CD14-positive monocyte (primary cell): ENCODE data around the gene ANAPC16. TPM values are rescaled to one million over a fixed set of nuclear protein-coding genes. Genes with fewer than 3 reads are reported as not detected.

ENCODE experiments used
- DNase-seq, 3 donors: peaks; one replicate each; pipeline ENCODE4 v3.0.0-alpha.2; 2011 to 2022
- H2AFZ ChIP-seq: 2 replicates; pipeline ENCODE4 v1.6.0; 2012; ENCODE audit warnings: mild to moderate bottlenecking, low read depth, low read length, inconsistent platforms; ENCODE audit not compliant: insufficient read depth, poor library complexity, severe bottlenecking
- H3K27ac ChIP-seq, 2 donors: 1 replicate in 1 of 2; 2 replicates in 1 of 2; pipeline ENCODE4 v1.5.1; 2012 to 2013; ENCODE audit warnings: low read length in 2 of 2, control low read depth in 1 of 2, inconsistent platforms in 1 of 2, low read depth in 1 of 2, mild to moderate bottlenecking in 1 of 2
- H3K27me3 ChIP-seq, 2 donors: one replicate each; pipeline versions ENCODE4 v1.6.0 to v1.6.1; 2011 to 2013; ENCODE audit warnings: low read length in 2 of 2; ENCODE audit not compliant: control insufficient read depth in 2 of 2, insufficient read depth in 2 of 2
- H3K36me3 ChIP-seq, 2 donors: replicated peaks in 1 of 2; 1 replicate in 1 of 2; 2 replicates in 1 of 2; pipeline versions ENCODE4 v1.5.1 to v1.6.1; 2012 to 2013; ENCODE audit warnings: low read length in 2 of 2, control low read depth in 1 of 2, inconsistent platforms in 1 of 2, mild to moderate bottlenecking in 1 of 2; ENCODE audit not compliant: insufficient read depth in 2 of 2, control insufficient read depth in 1 of 2
- H3K4me1 ChIP-seq, 2 donors: 1 replicate in 1 of 2; 2 replicates in 1 of 2; pipeline versions ENCODE4 v1.5.1 to v1.6.1; 2012 to 2013; ENCODE audit warnings: low read length in 2 of 2, control low read depth in 1 of 2, inconsistent platforms in 1 of 2, mild to moderate bottlenecking in 1 of 2, moderate library complexity in 1 of 2; ENCODE audit not compliant: insufficient read depth in 2 of 2, control insufficient read depth in 1 of 2
- H3K4me2 ChIP-seq: replicated peaks from 2 replicates; pipeline ENCODE3; 2012; ENCODE audit warnings: low read length, moderate library complexity, mild to moderate bottlenecking; ENCODE audit not compliant: poor library complexity, severe bottlenecking; ENCODE audit errors: extremely low read depth
- H3K4me3 ChIP-seq, 3 experiments: fragments of 200-600 bp in 1 of 3; sonication (generic) in 1 of 3; replicated peaks in 1 of 3; 1 replicate in 2 of 3; 2 replicates in 1 of 3; pipeline ENCODE4 v1.5.1; 2011 to 2013; ENCODE audit warnings: low read length in 3 of 3, mild to moderate bottlenecking in 3 of 3, control low read depth in 2 of 3, low read depth in 2 of 3, inconsistent platforms in 1 of 3, moderate library complexity in 1 of 3
- H3K79me2 ChIP-seq: 2 replicates; pipeline ENCODE4 v1.6.0; 2012; ENCODE audit warnings: mild to moderate bottlenecking, control low read depth, inconsistent platforms, low read length, moderate library complexity; ENCODE audit not compliant: insufficient read depth
- H3K9ac ChIP-seq: 2 replicates; pipeline ENCODE4 v1.6.0; 2017; ENCODE audit warnings: low read length, mild to moderate bottlenecking; ENCODE audit not compliant: insufficient read depth, poor library complexity, severe bottlenecking
- H3K9me3 ChIP-seq, 2 donors: replicated peaks in 1 of 2; 1 replicate in 1 of 2; 2 replicates in 1 of 2; pipeline versions ENCODE4 v1.5.1 to v1.6.1; 2012 to 2013; ENCODE audit warnings: low read length in 2 of 2, control low read depth in 1 of 2; ENCODE audit not compliant: control insufficient read depth in 1 of 2, insufficient read depth in 1 of 2
- H4K20me1 ChIP-seq: 2 replicates; pipeline ENCODE4 v1.6.0; 2012; ENCODE audit warnings: mild to moderate bottlenecking, low read length, control low read depth, moderate library complexity; ENCODE audit not compliant: insufficient read depth
- H3K27ac Mint-ChIP-seq, 7 donors: one replicate each; pipeline ENCODE4 v1.8.0; 2020; ENCODE audit warnings: mild to moderate bottlenecking in 7 of 7, mixed read lengths in 7 of 7, moderate library complexity in 6 of 7, inconsistent platforms in 2 of 7
- H3K27me3 Mint-ChIP-seq, 3 donors: one replicate each; pipeline ENCODE4 v1.8.0; 2021 to 2022; ENCODE audit warnings: low read depth in 3 of 3, mild to moderate bottlenecking in 3 of 3, mixed read lengths in 3 of 3, moderate library complexity in 3 of 3, inconsistent platforms in 1 of 3
- H3K36me3 Mint-ChIP-seq, 2 donors: one replicate each; pipeline ENCODE4 v1.8.0; 2020; ENCODE audit warnings: mixed read lengths in 2 of 2, inconsistent platforms in 1 of 2, mild to moderate bottlenecking in 1 of 2
- H3K4me1 Mint-ChIP-seq: one replicate; pipeline ENCODE4 v1.8.0; 2020; ENCODE audit warnings: mild to moderate bottlenecking, mixed read lengths
- H3K4me3 Mint-ChIP-seq, 2 donors: one replicate each; pipeline ENCODE4 v1.8.0; 2020; ENCODE audit warnings: mild to moderate bottlenecking in 2 of 2, mixed read lengths in 2 of 2, moderate library complexity in 1 of 2
- H3K9me3 Mint-ChIP-seq, 7 donors: one replicate each; pipeline ENCODE4 v1.8.0; 2020 to 2022; ENCODE audit warnings: mixed read lengths in 7 of 7, mild to moderate bottlenecking in 6 of 7, moderate library complexity in 6 of 7, inconsistent platforms in 2 of 7
- CTCF ChIP-seq: fragments of 200-600 bp; IDR thresholded peaks from one replicate; pipeline ENCODE4 v1.8.0; 2022; ENCODE audit warnings: antibody characterized with exemption, mild to moderate bottlenecking
- WGBS: methylation state at CpG from one replicate; pipeline ENCODE4 v1.1.5; 2013; ENCODE audit warnings: missing lambda C conversion rate; ENCODE audit not compliant: insufficient coverage; 5-methylcytosine and 5-hydroxymethylcytosine counted together
- intact Hi-C, 2 donors: fragments of 100-400 bp; cut with micrococcal nuclease; formaldehyde crosslinking; loops; one replicate each; pipeline versions ENCODE4 v1.15.0 to v1.15.1; 2023
- polyA plus RNA-seq, 3 donors: library from polyadenylated mRNA; depleted of rRNA in 1 of 3; unstranded in 2 of 3; stranded (reverse) in 1 of 3; fragments of 300-500 nt in 2 of 3; fragments of >200 nt in 1 of 3; fragmentation: Illumina TruSeq in 2 of 3; gene quantifications; 1 replicate in 2 of 3; 2 replicates in 1 of 3; pipeline ENCODE4 v1.2.3, GENCODE V29; 2012 to 2021

ANAPC16 gene
- polyA plus RNA-seq, 3 donors: 65.5 to 167 (median 148) TPM

- Histone ChIP-seq H3K36me3 (peaks cover 5 to 21% of the 10 kb centered on the region in 2 donors), H2AFZ (no peak overlapping the region), H3K4me1 (peaks cover 17 to 19% of the 10 kb centered on the region in 2 donors), H4K20me1 (no peaks in the 10 kb centered on the region), H3K27me3 (no peaks in the 10 kb centered on the region), H3K4me3 (no peak overlapping the region), H3K4me2 (no peak overlapping the region), H3K79me2 (no peaks in the 10 kb centered on the region), H3K9ac (no peak overlapping the region), H3K9me3 (no peaks in the 10 kb centered on the region), H3K27ac (no peak overlapping the region)
- H3K4me1 Mint-ChIP-seq: peaks cover 10% of the 10 kb centered on the region
- TF ChIP-seq CTCF: no peak
- no CpG with 5 or more reads among the region's 2 CpGs for WGBS
- DNase-seq: no peak
- peaks cover 0 to 2% (median 0%) of the 10 kb centered on the region in 7 donors for H3K9me3 Mint-ChIP-seq
- H3K4me3 Mint-ChIP-seq: no peak overlapping the region
- peaks cover 23 to 32% of the 10 kb centered on the region in 2 donors for H3K36me3 Mint-ChIP-seq
- H3K27me3 Mint-ChIP-seq: peaks cover 0 to 1% (median 0%) of the 10 kb centered on the region in 3 donors
- intact Hi-C loops: no loop called here
- H3K27ac Mint-ChIP-seq: no peak overlapping the region
These were observed 38.4 kb upstream of the ANAPC16 start for GRCh38 chr10:72177454-72177853.

- Mint-ChIP-seq H3K27ac (no peak overlapping the region), H3K9me3 (peaks cover 5 to 12% (median 9%) of the 10 kb centered on the region in 7 donors), H3K27me3 (peaks cover 0 to 1% (median 0%) of the 10 kb centered on the region in 3 donors), H3K4me3 (no peak overlapping the region), H3K36me3 (peaks cover 27 to 42% of the 10 kb centered on the region in 2 donors), H3K4me1 (peaks cover 12% of the 10 kb centered on the region)
- Histone ChIP-seq H3K36me3 (peaks cover 1 to 12% of the 10 kb centered on the region in 2 donors), H2AFZ (no peak overlapping the region), H4K20me1 (no peaks in the 10 kb centered on the region), H3K79me2 (no peaks in the 10 kb centered on the region), H3K4me3 (no peak overlapping the region), H3K9ac (no peak overlapping the region), H3K9me3 (peaks cover 0 to 7% of the 10 kb centered on the region in 2 donors), H3K4me1 (peaks cover 12 to 14% of the 10 kb centered on the region in 2 donors), H3K27me3 (no peaks in the 10 kb centered on the region), H3K4me2 (no peak overlapping the region), H3K27ac (no peak overlapping the region)
- no CpG with 5 or more reads among the region's 2 CpGs for WGBS
- intact Hi-C loops: no loop called here
- TF ChIP-seq CTCF: no peak
- DNase-seq: no peak
These were observed 31.7 kb upstream of the ANAPC16 start for GRCh38 chr10:72184156-72184555.
